K562 (cell line): ENCODE results near the gene HPCAL1. TPM values are rescaled to one million over a fixed set of nuclear protein-coding genes. Genes with fewer than 3 reads are reported as not detected.
A peak's percentile ranks its signal among the peaks of the same experiment; 100 is the strongest.

Source experiments
- BCL6 ChIP-seq: fragments of 250-450 bp; sonication (Bioruptor Pico); IDR thresholded peaks from 2 replicates; pipeline ENCODE4 v1.4.0; 2020
- CC2D1A ChIP-seq: fragments of 450-650 bp; IDR thresholded peaks from 2 replicates; pipeline ENCODE4 v1.6.1; 2017; ENCODE audit warnings: mild to moderate bottlenecking
- ETV5 ChIP-seq: sonication (generic); formaldehyde crosslinking; IDR thresholded peaks from 2 replicates; pipeline ENCODE4 v1.4.0; 2020; ENCODE audit warnings: low read depth, mild to moderate bottlenecking, missing genetic modification reagents
- HNRNPK ChIP-seq: fragments of 200-400 bp; formaldehyde crosslinking; IDR thresholded peaks from one replicate; pipeline ENCODE4 v1.6.1; 2018; ENCODE audit warnings: mild to moderate bottlenecking, low read depth, low read length; ENCODE audit not compliant: poor library complexity, severe bottlenecking
- KLF1 ChIP-seq: fragments of 450-650 bp; IDR thresholded peaks from 2 replicates; pipeline ENCODE4 v1.6.1; 2016; ENCODE audit warnings: missing genetic modification characterization, missing compliant biosample characterization
- MAFG ChIP-seq: fragments of 450-650 bp; conservative IDR thresholded peaks from 2 replicates; pipeline ENCODE4 v1.6.1; 2016; ENCODE audit warnings: missing genetic modification characterization, missing compliant biosample characterization
- RBM39 ChIP-seq: fragments of 200-400 bp; formaldehyde crosslinking; optimal IDR thresholded peaks from 2 replicates; pipeline ENCODE3; 2018; ENCODE audit warnings: low read depth, low read length
- THRB ChIP-seq: fragments of 450-650 bp; formaldehyde crosslinking; conservative IDR thresholded peaks from 2 replicates; pipeline ENCODE4 v1.4.0; 2022; ENCODE audit warnings: mild to moderate bottlenecking, missing genetic modification characterization
- YBX1 ChIP-seq: fragments of 450-650 bp; IDR thresholded peaks from 2 replicates; pipeline ENCODE4 v1.7.1; 2016; ENCODE audit warnings: mild to moderate bottlenecking
- ZNF766 ChIP-seq: fragments of 200-800 bp; sonication (Bioruptor generic); conservative IDR thresholded peaks from 2 replicates; pipeline ENCODE4 v1.6.1; 2016; ENCODE audit warnings: missing genetic modification characterization, missing compliant biosample characterization
- ZSCAN32 ChIP-seq: fragments of 450-650 bp; formaldehyde crosslinking; IDR thresholded peaks from 2 replicates; pipeline ENCODE4 v1.4.0; 2020; ENCODE audit warnings: mild to moderate bottlenecking, moderate library complexity
- polyA plus RNA-seq, 8 experiments: library from polyadenylated mRNA; depleted of rRNA in 4 of 8; stranded (reverse) in 5 of 8; unstranded in 3 of 8; fragments of >200 nt; fragmentation: Nextera tagmentation in 2 of 8; fragmentation: Illumina TruSeq in 1 of 8; extraction: Ambion mirVana in 2 of 8; extraction: Trizol in 1 of 8; gene quantifications; 2 replicates each; pipeline versions ENCODE4 v1.2.1 to v1.2.3, GENCODE V29; 2011 to 2014; ENCODE audit warnings: inconsistent platforms in 1 of 8, missing spikeins in 1 of 8
- total RNA-seq, 7 experiments: library from RNA; depleted of rRNA in 6 of 7; stranded (reverse); fragments of >200 nt in 6 of 7; fragmentation: Illumina TruSeq in 2 of 7; extraction: Trizol in 2 of 7; gene quantifications; 2 replicates each; pipeline versions ENCODE4 v1.2.1 to v1.2.3, GENCODE V29; 2011 to 2021; ENCODE audit warnings: low replicate concordance in 1 of 7

The HPCAL1 gene
- total and polyA plus RNA-seq, 9 of the 15 experiments (the other 6 are each of a cell fraction or from before 2014, with no cell fraction given), result 2.7 to 65.5 (median 23.9) TPM

DNA sequence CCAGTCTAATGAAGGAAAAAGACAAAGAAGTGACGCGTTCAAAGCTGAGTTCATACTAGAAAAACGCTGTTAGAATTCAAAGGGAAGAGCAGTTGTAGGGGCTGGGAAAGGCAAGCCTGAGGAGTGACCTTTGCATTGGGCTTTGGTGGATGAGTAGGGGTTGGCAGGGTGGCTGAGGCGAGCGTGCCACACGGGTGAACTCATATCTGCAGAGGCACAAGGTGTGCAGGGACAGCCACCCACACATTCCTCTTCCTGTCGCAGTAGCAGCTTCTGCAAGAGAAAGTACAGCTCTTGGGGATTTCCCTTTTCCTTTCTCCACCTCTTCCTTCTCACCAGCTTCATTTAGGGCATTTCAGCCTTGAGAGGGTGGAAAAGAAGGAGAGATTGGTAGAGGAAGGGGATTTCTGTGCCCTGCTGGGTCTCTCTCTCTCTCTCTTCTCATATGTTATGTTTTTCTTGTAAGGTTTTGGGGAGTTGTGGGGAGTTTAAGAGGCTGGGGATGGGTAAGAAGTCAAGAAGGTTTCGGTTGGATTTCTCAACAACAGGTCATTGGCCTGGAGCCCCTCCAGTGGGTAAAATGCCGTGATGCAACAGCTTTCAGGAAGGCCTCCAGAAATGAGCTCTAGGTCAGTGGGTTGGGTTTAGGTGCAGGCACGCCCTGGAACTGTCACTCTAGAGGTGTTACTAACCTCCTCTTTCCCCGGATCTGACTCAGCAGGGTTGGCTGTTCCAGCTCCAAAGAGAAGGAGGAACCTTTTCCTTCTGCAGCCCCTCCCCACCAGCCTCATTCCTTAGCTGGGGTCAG, 105.3 kb downstream of the HPCAL1 start (continued):
- TF ChIP-seq RBM39 (no peak), KLF1 (tag) (peak; percentile 74), ETV5 (CRISPR knock-in tag) (peak; percentile 89), BCL6 (CRISPR knock-in tag) (no peak), ZSCAN32 (CRISPR knock-in tag) (0 out of 2 replicates have a peak, but pooled peaks have one; percentile 14), ZNF766 (CRISPR knock-in tag) (0 out of 2 replicates have a peak, but pooled peaks have one; percentile 43), YBX1 (peak; percentile 77; the same call in 1 of the 2 replicates), HNRNPK (no peak), CC2D1A (no peak), THRB (CRISPR knock-in tag) (0 out of 2 replicates have a peak, but pooled peaks have one; percentile 5), MAFG (tag) (peak; percentile 76)
